HepG2 (cell line): Measurements from ENCODE around the gene PFKFB2. TPM values are rescaled to one million over a fixed set of nuclear protein-coding genes. Genes with fewer than 3 reads are reported as not detected.
A peak's percentile ranks its signal among the peaks of the same experiment; 100 is the strongest.

Source experiments
- ATAC-seq: fragments of 200-7000 bp; cut with Tn5 transposase; 3 replicates; pipeline ENCODE4 v1.9.1; 2020; ENCODE audit warnings: mild to moderate bottlenecking, moderate library complexity
- BruUV-seq: library from RNA; stranded (reverse); fragments of 400-500 nt; replicated peaks from 2 replicates; lab custom pipeline; 2021; lab: Mats Ljungman, UMichigan
- CTCF ChIA-PET: fragments of 300-600 bp; formaldehyde crosslinking; extraction: SDS; loops from one replicate; lab custom pipeline; 2021; ENCODE audit warnings: low total read pairs, inconsistent platforms, low intra/inter-chr PET ratio; lab: Yijun Ruan, JAX
- POLR2A ChIA-PET: fragments of 350-600 bp; sonication (Branson Sonifier 250); formaldehyde crosslinking; loops from one replicate; lab custom pipeline; 2020; ENCODE audit warnings: antibody characterized with exemption, inconsistent platforms; lab: Yijun Ruan, JAX
- DNase-seq: peaks from one replicate; pipeline ENCODE4 v3.0.0-alpha.2; 2015; ENCODE audit warnings: low spot score
- FAIRE-seq: peaks from 3 replicates; lab custom pipeline; 2011; peaks lifted over from hg19 to GRCh38; lab: Jason Lieb, UNC
- H2AFZ ChIP-seq: one replicate; pipeline ENCODE4 v1.6.1; 2011; ENCODE audit warnings: low read length, inconsistent platforms
- H3K27ac ChIP-seq: fragments of 300-600 bp; 3 replicates; pipeline ENCODE4 v1.8.0; 2011; ENCODE audit warnings: mixed run types, mild to moderate bottlenecking, mixed read lengths, low read length, inconsistent platforms; ENCODE audit not compliant: insufficient read depth; ENCODE audit errors: extremely low read length
- H3K27me3 ChIP-seq, 2 experiments: fragments of 200-600 bp in 1 of 2; 2 replicates in 1 of 2; 3 replicates in 1 of 2; pipeline versions ENCODE4 v1.6.0 to v1.8.0; 2011; ENCODE audit warnings: low read length in 2 of 2, mild to moderate bottlenecking in 2 of 2, moderate library complexity in 2 of 2, inconsistent platforms in 1 of 2; ENCODE audit not compliant: insufficient read depth in 2 of 2, control insufficient read depth in 1 of 2
- H3K36me3 ChIP-seq, 2 experiments: fragments of 200-600 bp in 1 of 2; replicated peaks in 1 of 2; 2 replicates in 1 of 2; 3 replicates in 1 of 2; pipeline versions ENCODE4 v1.5.1 to v1.8.0; 2011; ENCODE audit warnings: low read length in 2 of 2, inconsistent platforms in 1 of 2; ENCODE audit not compliant: insufficient read depth in 2 of 2, control insufficient read depth in 1 of 2
- H3K4me1 ChIP-seq: 2 replicates; pipeline ENCODE4 v1.5.1; 2012; ENCODE audit warnings: low read length, inconsistent platforms; ENCODE audit not compliant: insufficient read depth
- H3K4me2 ChIP-seq: 2 replicates; pipeline ENCODE4 v1.6.0; 2011; ENCODE audit warnings: low read depth, low read length, inconsistent platforms
- H3K4me3 ChIP-seq, 3 experiments: fragments of 200-600 bp in 1 of 3; sonication (generic), shearing (Covaris generic) in 1 of 3; replicated peaks in 1 of 3; 2 replicates each; pipeline ENCODE4 v1.5.1; 2011 to 2016; ENCODE audit warnings: low read length in 3 of 3, inconsistent platforms in 2 of 3, low read depth in 2 of 3, mild to moderate bottlenecking in 2 of 3, control low read depth in 1 of 3, mixed read lengths in 1 of 3; ENCODE audit not compliant: insufficient read depth in 1 of 3
- H3K79me2 ChIP-seq: one replicate; pipeline ENCODE4 v1.6.1; 2011; ENCODE audit warnings: low read length, inconsistent platforms; ENCODE audit not compliant: insufficient read depth
- H3K9ac ChIP-seq: 2 replicates; pipeline ENCODE4 v1.6.0; 2011; ENCODE audit warnings: mild to moderate bottlenecking, low read depth, low read length, inconsistent platforms; ENCODE audit not compliant: insufficient read depth
- H3K9me3 ChIP-seq: 2 replicates; pipeline ENCODE4 v1.5.1; 2012; ENCODE audit warnings: mild to moderate bottlenecking, low read length
- H4K20me1 ChIP-seq: 2 replicates; pipeline ENCODE4 v1.6.0; 2011; ENCODE audit warnings: inconsistent platforms, mild to moderate bottlenecking, low read length, moderate library complexity; ENCODE audit not compliant: insufficient read depth
- FOXA3 ChIP-seq: IDR thresholded peaks from 2 replicates; pipeline ENCODE4 v1.6.1; 2016; ENCODE audit warnings: missing genetic modification reagents, missing compliant biosample characterization
- GATA4 ChIP-seq: sonication (generic); IDR thresholded peaks from 2 replicates; pipeline ENCODE4 v1.6.1; 2016; ENCODE audit warnings: antibody characterized with exemption, low read depth, borderline replicate concordance
- MED13 ChIP-seq: sonication (generic); formaldehyde crosslinking; IDR thresholded peaks from 2 replicates; pipeline ENCODE4 v1.5.0; 2020; ENCODE audit warnings: missing genetic modification reagents
- NBN ChIP-seq: fragments of 450-650 bp; conservative IDR thresholded peaks from 2 replicates; pipeline ENCODE4 v1.6.1; 2017
- ZMYM4 ChIP-seq: sonication (generic); formaldehyde crosslinking; IDR thresholded peaks from 2 replicates; pipeline ENCODE4 v1.8.1; 2023; ENCODE audit warnings: mild to moderate bottlenecking, missing genetic modification reagents
- ZNF292 ChIP-seq: sonication (generic); formaldehyde crosslinking; IDR thresholded peaks from 2 replicates; pipeline ENCODE4 v1.8.1; 2022; ENCODE audit warnings: mild to moderate bottlenecking, low read depth, missing genetic modification reagents, borderline replicate concordance
- ZNF7 ChIP-seq: IDR thresholded peaks from 2 replicates; pipeline ENCODE4 v1.6.1; 2016; ENCODE audit warnings: missing biosample characterization, missing genetic modification reagents
- WGBS: methylation state at CpG from one replicate; pipeline ENCODE4 v1.1.6; 2017; ENCODE audit warnings: low lambda C conversion rate; 5-methylcytosine and 5-hydroxymethylcytosine counted together
- in situ Hi-C: cut with HindIII; loops from 2 replicates; pipeline ENCODE4 v1.10.0; 2017; ENCODE audit warnings: low pct_unique_long_range_greater_than_20kb; ENCODE audit not compliant: extremely low pct_ligation_motif_present
- intact Hi-C: fragments of 100-400 bp; cut with micrococcal nuclease; formaldehyde crosslinking; loops from one replicate; pipeline ENCODE4 v1.10.0; 2022; ENCODE audit not compliant: unreplicated experiment
- polyA plus RNA-seq, 8 experiments: library from polyadenylated mRNA; depleted of rRNA in 3 of 8; stranded (reverse) in 7 of 8; unstranded in 1 of 8; fragments of >200 nt; fragmentation: Illumina TruSeq in 4 of 8; extraction: Trizol in 4 of 8; gene quantifications; 2 replicates each; pipeline versions ENCODE4 v1.2.1 to v1.2.3, GENCODE V29; 2011 to 2016; ENCODE audit warnings: low read depth in 4 of 8, missing spikeins in 1 of 8, mixed read lengths in 1 of 8; ENCODE audit not compliant: insufficient read depth in 1 of 8
- total RNA-seq, 5 experiments: library from RNA; depleted of rRNA; stranded (reverse); fragments of >200 nt; fragmentation: Illumina TruSeq; extraction: Trizol; gene quantifications; 2 replicates each; pipeline ENCODE4 v1.2.3, GENCODE V29; 2016; ENCODE audit warnings: low read depth in 1 of 5
- TF ChIP-seq, protein P1 (sequence below): sonication (generic); formaldehyde crosslinking; IDR thresholded peaks from 2 replicates; pipeline ENCODE4 v1.5.0; 2020; ENCODE audit warnings: missing genetic modification reagents, mild to moderate bottlenecking, borderline replicate concordance
- TF ChIP-seq, protein P2 (sequence below): sonication (generic); formaldehyde crosslinking; IDR thresholded peaks from 2 replicates; pipeline ENCODE4 v1.4.0; 2020; ENCODE audit warnings: mild to moderate bottlenecking, missing genetic modification reagents
- TF ChIP-seq, protein P3 (sequence below): sonication (generic); formaldehyde crosslinking; IDR thresholded peaks from 2 replicates; pipeline ENCODE4 v1.4.0; 2020; ENCODE audit warnings: missing genetic modification reagents
- TF ChIP-seq, protein P4 (sequence below), 2 experiments: sonication (generic) in 1 of 2; formaldehyde crosslinking in 1 of 2; IDR thresholded peaks; 2 replicates each; pipeline versions ENCODE4 v1.4.0 to v1.6.1; 2016 to 2020; ENCODE audit warnings: borderline replicate concordance in 1 of 2, low read depth in 1 of 2, mild to moderate bottlenecking in 1 of 2, missing genetic modification reagents in 1 of 2

Gene PFKFB2
- total and polyA plus RNA-seq, 2 of the 13 experiments (the other 11 are each of a cell fraction or from before 2014, with no cell fraction given): 4.6 to 10.6 TPM

DNA sequence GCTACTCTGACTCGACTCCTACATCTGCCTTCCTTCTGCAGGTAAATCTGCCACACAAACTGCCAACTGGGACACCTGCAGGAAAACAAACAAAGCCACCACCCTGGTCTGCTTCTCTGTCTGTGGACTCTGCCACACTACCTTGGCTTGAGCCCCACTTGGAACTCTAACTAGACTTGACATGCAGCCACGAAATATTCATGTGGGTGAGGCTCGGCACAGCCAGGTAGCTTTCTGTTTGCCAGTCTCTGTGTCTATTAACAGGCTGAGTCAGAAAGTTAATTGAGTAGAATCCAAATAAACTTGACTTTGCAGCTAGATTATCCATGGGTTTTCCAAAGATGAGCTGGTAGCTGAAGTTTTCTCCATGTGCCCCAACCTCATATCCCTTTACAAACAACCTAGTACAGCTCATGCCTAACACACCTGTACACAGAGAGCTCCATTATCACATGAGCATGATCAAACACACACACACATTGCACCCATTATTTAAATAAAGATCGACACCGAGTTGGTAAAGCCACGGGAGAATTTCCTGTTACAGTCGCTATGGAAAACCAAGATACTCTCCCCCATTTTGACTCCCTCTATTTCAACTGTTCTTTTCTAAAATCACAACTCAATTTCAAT is 21.3 kb upstream of the PFKFB2 start (continued):
- no peak for TF ChIP-seq ZNF7 (CRISPR knock-in tag)
- TF ChIP-seq, protein P1, sequence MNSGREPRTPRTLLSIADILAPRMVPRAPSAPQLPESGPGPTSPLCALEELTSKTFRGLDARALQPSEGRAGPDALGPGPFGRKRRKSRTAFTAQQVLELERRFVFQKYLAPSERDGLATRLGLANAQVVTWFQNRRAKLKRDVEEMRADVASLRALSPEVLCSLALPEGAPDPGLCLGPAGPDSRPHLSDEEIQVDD (CRISPR knock-in tag): no peak
- TF ChIP-seq GATA4: no peak
- 0 out of 2 replicates have a peak, but pooled peaks have one; percentile 11 for TF ChIP-seq ZNF292 (CRISPR knock-in tag)

DNA sequence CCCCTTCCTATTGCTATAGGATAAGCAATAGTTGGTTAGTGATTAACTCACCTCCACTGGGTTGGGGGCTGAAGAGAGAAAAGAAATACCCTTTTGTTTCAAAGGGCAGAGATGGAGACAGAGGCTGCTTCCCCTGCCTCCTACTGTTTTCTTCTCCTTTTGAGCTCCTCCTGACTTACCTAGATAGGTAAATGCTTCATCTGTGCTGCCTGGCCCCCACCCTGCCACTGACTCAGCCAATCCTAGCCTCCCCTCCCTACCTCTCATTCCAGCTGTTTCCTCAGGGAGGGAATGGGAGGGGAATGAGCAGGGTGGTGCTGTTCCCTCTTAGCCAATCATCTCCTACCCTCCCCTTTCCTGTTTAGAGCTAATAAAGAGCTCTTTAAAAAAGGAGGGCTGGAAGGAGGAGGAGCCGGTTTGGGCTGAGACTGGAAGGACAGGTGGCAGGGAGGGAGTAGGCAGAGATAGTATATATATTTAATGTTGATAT is 20.5 kb upstream of the PFKFB2 start, which contains the start of gene C1orf116:
C1orf116 (minus strand) TSS at position 229 of the 490 bp plus-strand sequence. CDS start 5,158 bp downstream, outside the sequence.
- no TSS peak for BruUV-seq
- Histone ChIP-seq H3K36me3 (no peaks in the 10 kb centered on the region), H3K9ac (peak within 1 kb of the TSS; percentile 12), H3K4me3 (peak within 1 kb of the TSS; percentile 42 to 55 (median 54)), H3K27ac (peak within 1 kb of the TSS; percentile 15), H3K4me1 (peaks cover 76% of the 10 kb centered on the region), H2AFZ (no peak within 1 kb of the TSS), H3K9me3 (no peaks in the 10 kb centered on the region), H3K79me2 (no peaks in the 10 kb centered on the region), H3K27me3 (no peaks in the 10 kb centered on the region), H3K4me2 (peak within 1 kb of the TSS; percentile 85), H4K20me1 (no peaks in the 10 kb centered on the region)
- in situ Hi-C loops: no loop called here
- POLR2A ChIA-PET: interaction anchor here (0.7 to 3.1 kb wide), 9 partner anchors 8 to 289 kb away, joined by 3 to 25 read pairs (median 5); partner anchors contain the start of genes CD55, PFKFB2 and YOD1
- CTCF ChIA-PET: no interaction called here
- FAIRE-seq: peak; percentile 86
- WGBS: 0% methylated on average over 1 of the region's 1 CpG
- intact Hi-C loops: loop anchor here (2.0 kb wide), 1 partner anchor 18 kb away; the partner anchor contains the start of gene YOD1
- peak; percentile 89 for ATAC-seq
- DNase-seq: peak; percentile 60
- TF ChIP-seq, protein P2, sequence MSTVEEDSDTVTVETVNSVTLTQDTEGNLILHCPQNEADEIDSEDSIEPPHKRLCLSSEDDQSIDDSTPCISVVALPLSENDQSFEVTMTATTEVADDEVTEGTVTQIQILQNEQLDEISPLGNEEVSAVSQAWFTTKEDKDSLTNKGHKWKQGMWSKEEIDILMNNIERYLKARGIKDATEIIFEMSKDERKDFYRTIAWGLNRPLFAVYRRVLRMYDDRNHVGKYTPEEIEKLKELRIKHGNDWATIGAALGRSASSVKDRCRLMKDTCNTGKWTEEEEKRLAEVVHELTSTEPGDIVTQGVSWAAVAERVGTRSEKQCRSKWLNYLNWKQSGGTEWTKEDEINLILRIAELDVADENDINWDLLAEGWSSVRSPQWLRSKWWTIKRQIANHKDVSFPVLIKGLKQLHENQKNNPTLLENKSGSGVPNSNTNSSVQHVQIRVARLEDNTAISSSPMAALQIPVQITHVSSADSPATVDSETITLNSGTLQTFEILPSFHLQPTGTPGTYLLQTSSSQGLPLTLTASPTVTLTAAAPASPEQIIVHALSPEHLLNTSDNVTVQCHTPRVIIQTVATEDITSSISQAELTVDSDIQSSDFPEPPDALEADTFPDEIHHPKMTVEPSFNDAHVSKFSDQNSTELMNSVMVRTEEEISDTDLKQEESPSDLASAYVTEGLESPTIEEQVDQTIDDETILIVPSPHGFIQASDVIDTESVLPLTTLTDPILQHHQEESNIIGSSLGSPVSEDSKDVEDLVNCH (CRISPR knock-in tag): no peak
- TF ChIP-seq NBN: no peak
- TF ChIP-seq, protein P3, sequence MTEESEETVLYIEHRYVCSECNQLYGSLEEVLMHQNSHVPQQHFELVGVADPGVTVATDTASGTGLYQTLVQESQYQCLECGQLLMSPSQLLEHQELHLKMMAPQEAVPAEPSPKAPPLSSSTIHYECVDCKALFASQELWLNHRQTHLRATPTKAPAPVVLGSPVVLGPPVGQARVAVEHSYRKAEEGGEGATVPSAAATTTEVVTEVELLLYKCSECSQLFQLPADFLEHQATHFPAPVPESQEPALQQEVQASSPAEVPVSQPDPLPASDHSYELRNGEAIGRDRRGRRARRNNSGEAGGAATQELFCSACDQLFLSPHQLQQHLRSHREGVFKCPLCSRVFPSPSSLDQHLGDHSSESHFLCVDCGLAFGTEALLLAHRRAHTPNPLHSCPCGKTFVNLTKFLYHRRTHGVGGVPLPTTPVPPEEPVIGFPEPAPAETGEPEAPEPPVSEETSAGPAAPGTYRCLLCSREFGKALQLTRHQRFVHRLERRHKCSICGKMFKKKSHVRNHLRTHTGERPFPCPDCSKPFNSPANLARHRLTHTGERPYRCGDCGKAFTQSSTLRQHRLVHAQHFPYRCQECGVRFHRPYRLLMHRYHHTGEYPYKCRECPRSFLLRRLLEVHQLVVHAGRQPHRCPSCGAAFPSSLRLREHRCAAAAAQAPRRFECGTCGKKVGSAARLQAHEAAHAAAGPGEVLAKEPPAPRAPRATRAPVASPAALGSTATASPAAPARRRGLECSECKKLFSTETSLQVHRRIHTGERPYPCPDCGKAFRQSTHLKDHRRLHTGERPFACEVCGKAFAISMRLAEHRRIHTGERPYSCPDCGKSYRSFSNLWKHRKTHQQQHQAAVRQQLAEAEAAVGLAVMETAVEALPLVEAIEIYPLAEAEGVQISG (CRISPR knock-in tag): 0 out of 2 replicates have a peak, but pooled peaks have one; percentile 22
- TF ChIP-seq MED13: no peak
- TF ChIP-seq ZMYM4 (CRISPR knock-in tag): peak; percentile 31; the same call in 1 of the 2 replicates
- TF ChIP-seq, protein P4, sequence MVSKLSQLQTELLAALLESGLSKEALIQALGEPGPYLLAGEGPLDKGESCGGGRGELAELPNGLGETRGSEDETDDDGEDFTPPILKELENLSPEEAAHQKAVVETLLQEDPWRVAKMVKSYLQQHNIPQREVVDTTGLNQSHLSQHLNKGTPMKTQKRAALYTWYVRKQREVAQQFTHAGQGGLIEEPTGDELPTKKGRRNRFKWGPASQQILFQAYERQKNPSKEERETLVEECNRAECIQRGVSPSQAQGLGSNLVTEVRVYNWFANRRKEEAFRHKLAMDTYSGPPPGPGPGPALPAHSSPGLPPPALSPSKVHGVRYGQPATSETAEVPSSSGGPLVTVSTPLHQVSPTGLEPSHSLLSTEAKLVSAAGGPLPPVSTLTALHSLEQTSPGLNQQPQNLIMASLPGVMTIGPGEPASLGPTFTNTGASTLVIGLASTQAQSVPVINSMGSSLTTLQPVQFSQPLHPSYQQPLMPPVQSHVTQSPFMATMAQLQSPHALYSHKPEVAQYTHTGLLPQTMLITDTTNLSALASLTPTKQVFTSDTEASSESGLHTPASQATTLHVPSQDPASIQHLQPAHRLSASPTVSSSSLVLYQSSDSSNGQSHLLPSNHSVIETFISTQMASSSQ (IDR thresholded peaks at IDR 0.05; ENCODE audit: low read depth): peak; percentile 58; the same call in 1 of the 2 replicates
- TF ChIP-seq, protein P4 (CRISPR knock-in tag; IDR thresholded peaks at IDR 0.05; ENCODE audit: borderline replicate concordance): peak; percentile 67; the same call in 1 of the 2 replicates
- 0 out of 2 replicates have a peak, but pooled peaks have one; percentile 4 for TF ChIP-seq FOXA3 (CRISPR knock-in tag)
